Measurements from ENCODE around the gene EPSTI1. TPM values are rescaled to one million over a fixed set of nuclear protein-coding genes. Genes with fewer than 3 reads are reported as not detected.
A peak's percentile ranks its signal among the peaks of the same experiment; 100 is the strongest.
"Not testable (repeated sequence)": the region's sequence is repeated elsewhere in the genome, so short reads cannot be mapped to it uniquely, and the experiment has no call there.

The EPSTI1 gene
- polyA plus RNA-seq (ENCODE audit: insufficient read length in 10 of 10): 1 to 10 TPM; 1.7 to 4.6 (median 2.7) TPM
- long read RNA-seq, donor 1, partial matches to known transcripts: 0 of 1 reads
- long read RNA-seq, donor 1, other reads (novel, unspliced or antisense): 0 of 1 reads
- long read RNA-seq, donor 2: 0 reads
- long read RNA-seq, donor 3: 0 reads
- long read RNA-seq, donor 4: 0 reads
- long read RNA-seq, donor 5, partial matches to known transcripts: 0 of 3 reads
- long read RNA-seq, donor 5, other reads (novel, unspliced or antisense): 0 of 3 reads
- long read RNA-seq, donor 6: 0 reads
- long read RNA-seq, donor 7, partial matches to known transcripts: 0 of 1 reads
- long read RNA-seq, donor 7, other reads (novel, unspliced or antisense): 0 of 1 reads
- long read RNA-seq, donor 8, partial matches to known transcripts: 0 of 1 reads
- long read RNA-seq, donor 8, other reads (novel, unspliced or antisense): 0 of 1 reads
- long read RNA-seq, donor 9: 0 reads

- DNase-seq: peak; percentile 64 to 90 (median 73)
Measured at GRCh38 chr13:42991898-42992763, at the start of gene EPSTI1. TSS of gene EPSTI1 (minus strand) at chr13:42992241. CDS start at chr13:42992165, 76 bp downstream.

- DNase-seq: peak in 1 of 3 donors; percentile 7
Measured at GRCh38 chr13:43041369-43041921, 49.4 kb upstream of the EPSTI1 start.

DNA sequence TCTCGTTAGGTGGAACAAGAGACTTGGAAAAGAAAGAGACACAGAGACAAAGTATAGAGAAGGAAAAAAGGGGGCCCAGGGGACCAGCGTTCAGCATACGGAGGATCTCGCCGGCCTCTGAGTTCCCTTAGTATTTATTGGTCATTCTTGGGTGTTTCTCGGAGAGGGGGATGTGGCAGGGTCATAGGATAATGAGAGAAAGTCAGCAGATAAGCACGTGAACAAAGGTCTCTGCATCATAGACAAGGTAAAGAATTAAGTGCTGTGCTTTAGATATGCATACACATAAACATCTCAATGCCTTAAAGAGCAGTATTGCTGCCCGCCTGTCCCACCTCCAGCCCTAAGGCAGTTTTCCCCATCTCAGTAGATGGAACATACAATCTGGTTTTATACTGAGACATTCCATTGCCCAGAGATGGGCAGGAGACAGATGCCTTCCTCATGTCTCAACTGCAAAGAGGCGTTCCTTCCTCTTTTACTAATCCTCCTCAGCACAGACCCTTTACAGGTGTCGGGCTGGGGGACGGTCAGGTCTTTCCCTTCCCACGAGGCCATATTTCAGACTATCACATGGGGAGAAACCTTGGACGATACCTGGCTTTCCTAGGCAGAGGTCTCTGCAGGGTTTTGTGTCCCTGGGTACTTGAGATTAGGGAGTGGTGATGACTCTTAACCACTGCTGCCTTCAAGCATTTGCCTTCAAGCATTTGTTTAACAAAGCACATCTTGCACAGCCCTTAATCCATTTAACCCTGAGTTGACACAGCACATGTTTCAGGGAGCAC lies 48.7 kb upstream of the EPSTI1 start:
- DNase-seq: not testable (repeated sequence)

DNA sequence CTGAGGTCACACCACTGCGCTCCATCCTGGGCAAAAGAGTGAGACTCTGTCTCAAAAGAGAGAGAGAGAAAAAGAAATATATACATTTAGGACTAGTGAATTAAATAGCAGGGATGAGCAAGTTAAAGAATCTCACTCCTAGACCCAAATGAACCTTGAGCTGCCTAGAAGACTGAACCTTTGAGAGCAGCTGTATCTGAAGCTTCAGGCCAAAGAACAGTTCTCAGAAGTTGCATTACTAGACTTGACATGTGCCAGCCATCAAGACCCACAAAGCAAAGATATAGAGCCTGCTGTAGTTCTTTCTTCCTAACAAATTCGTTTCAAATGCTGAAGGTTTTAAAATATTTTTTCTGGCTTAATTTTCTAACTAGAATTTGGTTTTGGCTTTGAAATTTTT lies 47.9 kb upstream of the EPSTI1 start:
- no peak for DNase-seq

DNA sequence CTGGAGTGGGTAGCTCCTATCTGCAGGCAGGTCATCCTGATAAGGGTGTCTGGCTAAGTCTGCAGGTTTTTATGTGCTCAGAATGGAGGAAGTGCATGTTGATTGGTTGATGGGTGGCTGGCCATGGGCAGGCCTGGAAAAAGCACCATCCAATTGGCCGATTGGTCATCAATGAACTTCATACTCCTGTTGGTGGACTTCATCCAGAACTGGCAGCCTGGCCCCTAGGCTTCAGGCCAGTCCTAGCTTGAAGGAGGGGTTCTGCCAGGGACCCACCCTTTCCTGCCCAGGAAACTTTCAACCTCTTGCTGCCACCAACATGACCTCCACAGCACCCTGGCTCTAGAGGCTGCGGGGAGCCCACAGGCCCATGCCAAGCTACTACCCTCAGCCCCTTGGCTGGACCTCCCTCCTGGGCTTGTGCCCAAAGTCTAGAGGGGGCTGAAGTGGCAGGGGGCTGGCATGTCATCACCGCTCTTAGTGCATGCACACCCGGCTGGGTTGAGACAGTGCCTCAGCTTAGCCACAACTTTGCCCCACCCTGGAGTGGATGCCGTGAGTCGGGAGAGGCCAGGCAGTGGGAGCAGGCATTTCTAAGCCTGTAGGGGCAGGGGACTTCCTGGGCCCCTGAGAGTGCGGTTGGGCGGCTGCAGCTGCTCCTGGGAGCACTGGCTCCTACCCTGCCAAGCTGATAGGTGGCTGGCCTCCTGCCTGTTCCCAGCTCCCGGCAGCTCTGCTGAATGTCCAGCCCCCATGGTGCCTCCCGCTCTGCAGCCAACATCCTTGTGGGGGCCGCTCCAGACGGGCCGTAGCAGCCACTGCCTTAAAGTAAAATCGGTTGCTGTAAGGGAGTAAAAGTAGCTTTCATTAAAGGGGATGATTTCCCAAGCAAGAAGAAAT lies 44.6 kb upstream of the EPSTI1 start:
- DNase-seq: peak in 1 of 3 donors; percentile 36

- DNase-seq: no peak
Measured at GRCh38 chr13:43033038-43033437, 41.0 kb upstream of the EPSTI1 start.

DNA sequence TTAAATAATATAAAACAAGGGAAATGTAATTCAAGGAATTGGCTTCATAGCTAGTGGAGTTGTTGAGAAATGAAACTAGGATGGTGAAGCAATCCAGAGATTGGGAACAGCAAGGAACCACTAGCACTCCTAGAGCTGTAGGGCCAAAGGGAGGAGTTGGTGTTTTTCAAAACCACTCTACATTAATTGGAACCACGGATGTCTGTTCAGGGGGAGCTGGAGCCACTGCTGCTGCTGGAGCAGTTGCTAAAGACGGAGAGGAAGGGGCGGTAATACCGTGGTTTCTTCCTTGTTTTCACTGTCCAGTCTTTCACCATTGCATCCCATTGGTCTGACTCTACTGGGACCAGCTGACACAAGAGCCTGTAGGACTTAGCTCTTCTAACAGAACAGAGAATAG lies 39.8 kb upstream of the EPSTI1 start:
- no peak for DNase-seq

- DNase-seq: no peak
Measured at GRCh38 chr13:43030548-43030947, 38.5 kb upstream of the EPSTI1 start.

DNA sequence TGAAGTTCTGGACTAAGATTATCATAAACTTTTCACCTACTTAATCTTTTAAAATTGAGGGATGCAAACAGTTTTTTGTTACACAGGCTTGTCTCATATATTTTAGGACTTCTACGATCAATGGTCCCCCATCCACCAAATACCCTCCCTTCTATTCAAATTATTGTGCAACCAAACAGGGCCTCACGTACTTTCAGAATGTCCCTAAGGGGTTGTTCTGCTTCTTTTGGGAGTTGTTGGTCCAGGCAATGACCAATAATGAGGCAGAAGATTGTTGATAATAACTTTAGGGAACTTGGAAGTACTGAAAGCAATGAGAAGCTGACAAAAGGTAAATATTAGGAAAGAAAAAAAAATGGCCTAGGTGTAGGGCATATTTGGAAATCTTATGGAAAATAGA lies 34.2 kb upstream of the EPSTI1 start:
- DNase-seq: no peak

DNA sequence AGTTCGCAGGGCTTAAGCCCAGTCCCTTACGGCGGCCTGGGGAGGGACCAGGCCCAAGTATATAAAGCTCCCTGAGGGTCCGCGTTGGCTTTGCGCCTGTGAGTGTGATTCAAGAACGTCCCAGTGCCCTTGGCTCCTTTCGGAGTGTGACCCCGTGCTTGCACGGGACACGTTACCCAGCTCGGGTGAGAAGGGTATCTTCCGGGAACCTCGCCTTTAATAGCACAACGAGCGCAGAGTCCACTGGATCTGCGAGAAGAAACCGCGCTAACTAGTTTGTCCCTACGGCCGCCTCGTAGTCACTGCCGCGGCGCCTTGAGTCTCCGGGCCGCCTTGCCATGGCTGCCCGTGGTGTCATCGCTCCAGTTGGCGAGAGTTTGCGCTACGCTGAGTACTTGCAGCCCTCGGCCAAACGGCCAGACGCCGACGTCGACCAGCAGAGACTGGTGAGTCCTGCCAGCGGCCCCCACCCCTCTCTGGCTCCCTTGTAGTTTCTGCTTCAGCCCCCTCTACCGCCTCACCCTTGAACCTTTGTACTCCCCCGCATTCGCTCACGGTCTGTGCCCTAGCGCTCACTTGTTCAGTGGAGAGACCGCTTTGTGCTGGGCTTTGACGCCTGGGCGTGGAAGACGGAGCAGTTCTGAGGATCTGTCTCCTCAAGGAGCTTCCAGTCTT lies 31.4 kb upstream of the EPSTI1 start, which contains the start of gene DNAJC15:
Gene DNAJC15, plus strand, starts transcription at position 298 of the 675 bp plus-strand sequence. Its CDS starts 41 bp downstream, at position 339.
- peak; percentile 88 to 97 (median 89) for DNase-seq

- no peak for DNase-seq
Measured at GRCh38 chr13:43022934-43023288, 30.9 kb upstream of the EPSTI1 start.

- peak; percentile 8 to 67 (median 32) for DNase-seq
Measured at GRCh38 chr13:43021926-43022670, 30.1 kb upstream of the EPSTI1 start.

- DNase-seq: no peak
Measured at GRCh38 chr13:43020794-43021193, 28.8 kb upstream of the EPSTI1 start.

DNA sequence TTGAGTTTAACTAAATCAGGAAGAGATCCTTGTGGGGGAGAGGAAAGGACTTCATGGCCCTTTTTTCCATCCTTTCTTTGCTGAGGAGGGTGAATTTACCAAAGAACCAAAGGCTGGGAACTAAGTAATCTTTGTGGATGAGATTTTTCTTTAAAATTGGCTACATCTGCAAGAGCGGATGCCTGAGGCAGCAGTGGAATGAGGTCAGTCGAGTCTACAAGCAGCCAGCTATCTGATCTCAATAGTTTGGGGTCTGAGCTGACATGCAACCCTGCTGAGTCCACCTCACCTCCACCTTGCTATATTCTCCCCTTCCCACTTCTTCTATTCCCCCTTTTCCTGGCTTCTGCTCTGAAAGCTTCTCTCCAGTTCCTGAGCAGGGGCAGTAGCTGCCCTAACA lies 27.8 kb upstream of the EPSTI1 start:
- DNase-seq: no peak

DNA sequence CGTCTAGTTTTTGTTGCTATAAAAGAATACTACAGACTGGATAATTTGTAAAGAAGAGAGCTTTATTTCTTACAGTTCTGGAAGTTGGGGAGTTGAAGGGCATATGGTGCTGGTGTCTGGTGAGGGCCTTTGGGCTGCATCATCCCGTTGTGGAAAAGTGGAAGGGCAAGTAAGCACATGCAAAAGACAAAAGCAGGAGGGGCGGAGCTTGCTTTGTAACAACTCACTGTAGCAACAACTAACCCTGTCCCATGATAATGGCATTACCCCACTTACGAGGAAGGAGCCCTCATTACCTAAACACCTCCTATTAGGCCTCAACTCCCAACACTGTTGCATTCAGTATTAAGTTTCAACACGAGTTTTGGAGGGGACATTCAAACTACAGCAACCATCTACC lies 24.2 kb upstream of the EPSTI1 start:
- DNase-seq: no peak

DNA sequence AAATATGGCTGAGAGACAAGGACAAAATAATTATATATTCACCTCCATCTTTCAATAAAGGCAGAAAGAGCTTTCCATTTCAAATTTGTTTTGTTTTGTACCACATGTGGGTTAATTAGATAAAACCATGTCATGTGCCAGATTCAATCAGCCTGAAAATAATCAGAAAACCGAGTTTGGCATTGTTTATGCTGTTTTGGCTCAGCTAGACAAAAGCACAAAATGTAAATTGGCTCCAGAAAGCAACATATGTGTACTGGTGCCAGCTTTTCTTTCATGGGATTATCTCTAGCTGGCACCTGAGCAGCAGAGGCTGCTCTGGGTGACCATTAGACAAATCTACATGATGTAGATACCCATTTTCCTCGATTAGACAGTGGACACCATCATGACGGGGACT lies 22.1 kb upstream of the EPSTI1 start:
- DNase-seq: no peak

- no peak for DNase-seq
Measured at GRCh38 chr13:43009506-43009905, 17.5 kb upstream of the EPSTI1 start.

- no peak for DNase-seq
Measured at GRCh38 chr13:43008596-43008995, 16.6 kb upstream of the EPSTI1 start.
